GM13977 (cell line): Measurements from ENCODE around the gene CDH13.

Source experiments
- DNase-seq: peaks from one replicate; pipeline ENCODE4 v3.0.0; 2012; ENCODE audit warnings: low spot score
- in situ Hi-C: fragments of 300-500 bp; cut with MboI; formaldehyde crosslinking; loops from one replicate; pipeline ENCODE4 v1.12.0; 2022; ENCODE audit warnings: low sequenced_read_pairs, low pct_unique_long_range_greater_than_20kb, mixed read lengths, inconsistent platforms; ENCODE audit not compliant: unreplicated experiment
- TF ChIP-seq, protein P1 (sequence below): IDR thresholded peaks from 2 replicates; pipeline ENCODE4 v1.5.1; 2012; ENCODE audit warnings: mild to moderate bottlenecking, control low read depth; ENCODE audit not compliant: insufficient read depth; ENCODE audit errors: extremely low read depth, missing control alignments

The CDH13 gene

DNA sequence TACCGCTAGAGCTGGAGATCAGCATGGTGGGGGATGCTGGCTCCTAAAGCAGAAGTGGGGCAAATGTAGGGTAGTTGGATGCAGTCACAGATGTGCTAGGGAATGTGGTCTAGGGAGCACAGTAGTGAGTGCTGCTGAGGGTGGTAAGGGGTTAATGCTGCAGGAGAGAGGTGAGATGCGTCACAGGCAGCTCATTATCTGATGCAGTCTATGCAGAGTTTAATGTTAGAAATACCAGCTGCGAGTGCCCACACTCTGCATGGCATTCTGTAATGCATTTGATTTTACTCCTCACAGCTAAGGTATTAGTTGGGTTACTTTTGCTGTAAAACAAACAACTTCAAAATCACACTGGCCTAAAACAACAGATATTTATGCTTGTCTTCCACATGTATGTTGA lies 689.7 kb downstream of the CDH13 start:
- DNase-seq: no peak
- in situ Hi-C loops: no loop called here
- TF ChIP-seq, protein P1, sequence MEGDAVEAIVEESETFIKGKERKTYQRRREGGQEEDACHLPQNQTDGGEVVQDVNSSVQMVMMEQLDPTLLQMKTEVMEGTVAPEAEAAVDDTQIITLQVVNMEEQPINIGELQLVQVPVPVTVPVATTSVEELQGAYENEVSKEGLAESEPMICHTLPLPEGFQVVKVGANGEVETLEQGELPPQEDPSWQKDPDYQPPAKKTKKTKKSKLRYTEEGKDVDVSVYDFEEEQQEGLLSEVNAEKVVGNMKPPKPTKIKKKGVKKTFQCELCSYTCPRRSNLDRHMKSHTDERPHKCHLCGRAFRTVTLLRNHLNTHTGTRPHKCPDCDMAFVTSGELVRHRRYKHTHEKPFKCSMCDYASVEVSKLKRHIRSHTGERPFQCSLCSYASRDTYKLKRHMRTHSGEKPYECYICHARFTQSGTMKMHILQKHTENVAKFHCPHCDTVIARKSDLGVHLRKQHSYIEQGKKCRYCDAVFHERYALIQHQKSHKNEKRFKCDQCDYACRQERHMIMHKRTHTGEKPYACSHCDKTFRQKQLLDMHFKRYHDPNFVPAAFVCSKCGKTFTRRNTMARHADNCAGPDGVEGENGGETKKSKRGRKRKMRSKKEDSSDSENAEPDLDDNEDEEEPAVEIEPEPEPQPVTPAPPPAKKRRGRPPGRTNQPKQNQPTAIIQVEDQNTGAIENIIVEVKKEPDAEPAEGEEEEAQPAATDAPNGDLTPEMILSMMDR: no peak

DNA sequence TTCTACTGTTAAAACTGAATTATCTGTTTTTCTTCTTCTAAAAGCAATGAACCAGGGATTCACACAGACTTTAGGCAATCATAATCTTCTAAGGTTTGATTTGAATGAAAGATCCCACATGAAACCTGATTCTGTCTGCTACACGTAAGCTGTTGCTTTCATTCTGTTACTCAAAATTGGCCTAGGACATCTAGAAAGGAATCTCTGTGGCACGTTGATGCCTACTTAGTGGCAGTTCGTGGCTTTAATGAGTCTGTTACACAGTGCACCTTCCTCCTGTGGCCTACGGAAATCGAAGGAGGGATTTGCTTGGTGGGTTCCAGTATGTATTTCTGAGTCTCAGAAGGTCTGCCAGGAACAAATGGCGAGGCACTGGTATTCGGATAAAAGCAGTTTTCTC lies 691.6 kb downstream of the CDH13 start:
- TF ChIP-seq, protein P1: no peak
- DNase-seq: no peak
- in situ Hi-C loops: no loop called here

DNA sequence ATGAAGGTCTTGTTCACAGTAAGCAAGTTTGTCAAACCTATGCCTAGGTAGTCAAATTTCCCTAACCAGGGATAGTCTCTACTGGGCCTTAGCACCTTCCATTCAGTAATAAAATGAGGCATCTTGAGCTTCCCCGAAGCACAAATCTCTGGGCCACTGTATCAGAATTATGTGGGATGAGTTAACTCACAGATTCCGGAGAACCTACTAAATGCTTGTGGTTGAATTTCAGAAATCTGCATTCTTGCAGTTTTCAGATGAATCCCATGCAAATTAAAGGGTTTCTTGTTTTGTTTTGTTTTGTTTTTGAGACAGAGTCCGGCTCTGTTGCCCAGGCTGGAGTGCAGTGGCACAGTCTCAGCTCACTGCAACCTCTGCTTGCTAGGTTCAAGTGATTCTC lies 702.2 kb downstream of the CDH13 start:
- TF ChIP-seq, protein P1: no peak
- in situ Hi-C loops: no loop called here
- no peak for DNase-seq

DNA sequence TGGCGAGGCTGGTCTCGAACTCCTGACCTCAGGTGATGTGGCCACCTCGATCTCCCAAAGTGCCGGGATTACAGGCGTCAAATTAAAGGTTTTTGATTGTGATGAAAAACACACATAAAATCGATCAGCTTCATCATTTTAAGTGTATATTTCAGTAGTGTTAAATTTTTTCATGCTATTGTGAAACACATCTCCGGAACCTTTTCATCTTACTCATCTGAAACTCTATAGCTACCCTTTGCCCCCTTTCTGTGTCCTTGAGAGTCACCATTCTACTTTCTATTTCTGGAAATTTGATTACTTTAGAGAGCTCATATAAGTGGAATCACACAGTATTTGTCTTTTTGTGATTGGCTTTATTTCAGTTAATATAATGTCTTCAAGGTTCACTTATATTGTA lies 702.7 kb downstream of the CDH13 start:
- TF ChIP-seq, protein P1: no peak
- in situ Hi-C loops: no loop called here
- DNase-seq: no peak

DNA sequence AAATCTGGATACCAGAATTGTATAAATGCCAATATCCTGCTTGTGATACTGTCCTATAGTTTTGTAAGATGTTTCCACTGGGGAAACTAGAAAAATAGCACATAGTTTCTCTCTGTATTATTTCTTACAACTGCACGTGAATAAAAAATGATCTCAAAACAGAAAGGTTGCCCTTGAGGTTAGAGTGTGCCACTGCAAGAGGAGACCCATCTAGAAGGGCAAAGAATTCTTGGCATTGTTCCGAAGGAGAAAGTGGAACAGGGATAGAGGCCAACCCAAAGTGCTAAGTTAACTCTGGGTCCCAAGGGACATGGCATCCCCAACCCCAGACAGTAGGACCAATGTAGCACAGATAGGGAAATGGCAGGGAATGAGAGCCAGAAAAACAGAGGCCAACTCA lies 703.5 kb downstream of the CDH13 start:
- DNase-seq: no peak
- TF ChIP-seq, protein P1: no peak
- in situ Hi-C loops: no loop called here

DNA sequence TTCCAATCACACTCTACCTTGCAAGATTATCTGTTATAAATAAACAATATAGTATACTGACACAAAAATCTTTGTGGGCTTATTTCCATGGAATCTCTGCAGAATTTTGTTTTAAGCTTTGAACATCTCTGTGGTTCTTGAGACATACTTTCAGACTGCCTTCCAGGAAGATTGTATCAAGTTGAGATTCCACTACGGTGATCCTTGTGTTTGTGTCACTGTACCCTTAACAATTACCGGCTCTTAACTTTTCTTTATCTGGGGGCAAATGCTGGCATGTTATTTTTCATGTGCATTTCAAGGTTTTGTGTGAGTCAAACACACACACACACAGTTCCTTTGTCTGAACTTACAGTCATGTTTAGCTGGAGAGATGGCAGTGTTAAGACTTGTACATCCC lies 708.3 kb downstream of the CDH13 start:
- no peak for DNase-seq
- in situ Hi-C loops: no loop called here
- TF ChIP-seq, protein P1: no peak

DNA sequence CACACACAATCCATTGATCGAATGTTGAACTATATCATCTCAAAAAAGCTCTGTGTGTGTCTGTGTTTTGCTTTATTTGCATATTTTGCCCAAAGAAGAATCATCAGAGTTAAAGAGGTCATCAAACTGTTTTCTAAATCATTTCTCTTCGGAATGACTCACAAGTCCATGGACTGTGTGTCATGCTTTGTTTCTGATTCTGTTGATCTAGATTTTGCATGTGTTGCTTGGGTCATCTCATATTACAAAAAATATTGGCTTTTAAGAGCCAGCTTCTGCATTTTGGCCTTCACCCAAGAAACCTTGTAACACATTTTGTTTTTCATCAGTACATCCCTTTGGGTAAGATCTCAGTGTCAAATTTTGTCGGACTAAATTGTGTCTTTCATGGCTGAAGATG lies 709.8 kb downstream of the CDH13 start:
- DNase-seq: no peak
- in situ Hi-C loops: no loop called here
- TF ChIP-seq, protein P1: no peak
